ENCODE results near the gene FAM32A.

FAM32A gene

DNA sequence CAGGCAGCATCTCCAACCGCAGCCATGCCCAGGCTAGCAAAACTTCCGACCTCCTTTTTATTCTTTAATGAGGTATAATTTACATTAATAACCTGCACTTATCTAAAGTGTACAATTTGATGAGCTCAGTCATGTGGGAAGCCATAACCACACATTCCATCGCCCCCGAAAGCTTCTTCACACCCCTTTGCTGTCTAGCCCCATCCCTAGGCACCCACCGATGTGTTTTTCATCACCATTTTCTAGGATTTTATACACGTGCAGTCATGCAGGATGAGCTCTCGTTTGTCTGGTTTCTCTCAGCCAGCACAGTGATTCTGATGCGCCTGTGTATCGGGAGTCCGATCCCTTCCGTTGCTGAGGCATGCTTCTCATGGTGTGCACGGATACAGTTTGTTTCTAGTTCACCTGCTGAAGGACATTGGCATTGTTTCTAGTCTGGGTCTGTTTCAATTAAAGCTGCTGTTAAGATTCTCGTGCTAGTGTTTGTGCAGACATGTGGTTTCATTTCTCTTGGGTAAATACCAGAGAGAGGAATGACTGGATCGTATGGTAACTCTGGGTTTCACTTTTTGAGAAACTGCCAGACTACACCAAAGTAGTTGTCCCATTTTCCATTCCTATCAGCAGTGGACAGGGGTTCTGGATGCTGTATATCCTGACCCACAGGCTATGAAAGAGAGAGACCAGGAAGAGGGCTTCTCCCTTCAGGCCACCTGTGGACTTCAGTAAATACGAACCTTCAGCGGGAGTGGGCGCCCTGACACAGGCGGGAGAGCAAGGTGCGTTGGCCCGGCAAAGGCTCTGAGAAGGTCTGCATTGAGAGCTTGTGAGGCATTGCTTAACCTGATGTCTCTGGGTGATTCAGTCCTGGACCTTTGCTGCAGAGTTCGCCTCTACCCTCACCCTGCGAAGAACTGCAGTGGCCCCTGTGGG is 17.4 kb downstream of the FAM32A start:
- no peak for DNase-seq

GRCh38 chr19:16203256-16204004 is 18.2 kb downstream of the FAM32A start:
- no peak for DNase-seq

DNA sequence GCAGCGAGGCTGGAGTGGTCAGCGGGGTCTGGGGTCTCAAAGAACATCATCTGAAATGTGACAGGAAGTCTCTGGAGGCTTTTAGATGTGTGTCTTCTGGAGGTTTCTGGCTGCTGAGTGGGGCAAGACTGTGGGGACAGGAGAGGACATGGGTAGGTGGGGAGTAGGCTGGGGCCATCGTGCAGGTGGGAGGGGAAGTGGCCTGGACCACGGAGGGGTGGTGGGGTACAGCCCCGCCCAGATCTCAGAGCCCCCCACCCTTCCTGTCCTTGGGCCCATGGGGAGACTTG is 18.7 kb downstream of the FAM32A start:
- no peak for DNase-seq

DNA sequence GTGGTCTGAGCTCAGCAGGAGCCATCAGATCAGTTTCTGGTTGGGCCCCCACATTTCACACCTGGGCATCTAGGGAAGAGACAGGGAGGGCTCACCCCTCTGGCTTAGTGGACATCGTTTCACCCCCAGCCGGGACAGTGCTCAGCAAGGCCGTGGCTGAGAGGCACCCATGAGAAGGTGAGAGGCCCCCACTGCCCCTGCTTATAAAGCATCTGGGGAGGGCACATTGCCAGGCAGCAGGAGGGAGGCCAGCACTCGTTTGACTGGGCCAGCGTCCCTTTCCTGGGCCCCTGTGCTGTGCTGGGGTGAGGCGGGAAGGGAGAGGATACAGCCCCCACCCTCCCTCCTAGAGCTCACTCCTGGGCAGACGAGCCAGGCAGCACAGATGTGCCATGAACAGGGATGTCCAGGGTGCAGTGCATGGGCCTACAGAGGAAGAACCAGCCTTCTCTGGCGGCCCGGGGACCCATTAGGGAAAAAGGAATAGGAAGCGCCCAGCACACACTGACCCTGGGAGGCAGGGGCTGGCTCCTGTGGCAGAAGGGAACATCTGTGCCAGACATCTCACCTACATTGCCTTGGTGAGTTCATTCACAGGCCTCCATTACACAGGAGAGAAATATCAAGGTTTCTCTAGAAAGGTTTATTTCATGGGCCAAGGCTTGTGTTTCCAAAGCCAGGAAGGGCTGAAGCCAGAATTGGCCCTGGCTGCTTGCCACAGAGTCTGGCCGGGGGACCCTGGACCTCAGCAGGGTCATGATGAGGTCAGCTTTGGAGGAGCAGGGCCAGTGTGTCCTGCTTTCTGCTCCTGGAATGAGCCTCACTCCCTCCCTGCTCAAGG is 20.2 kb downstream of the FAM32A start:
- DNase-seq: no peak

DNA sequence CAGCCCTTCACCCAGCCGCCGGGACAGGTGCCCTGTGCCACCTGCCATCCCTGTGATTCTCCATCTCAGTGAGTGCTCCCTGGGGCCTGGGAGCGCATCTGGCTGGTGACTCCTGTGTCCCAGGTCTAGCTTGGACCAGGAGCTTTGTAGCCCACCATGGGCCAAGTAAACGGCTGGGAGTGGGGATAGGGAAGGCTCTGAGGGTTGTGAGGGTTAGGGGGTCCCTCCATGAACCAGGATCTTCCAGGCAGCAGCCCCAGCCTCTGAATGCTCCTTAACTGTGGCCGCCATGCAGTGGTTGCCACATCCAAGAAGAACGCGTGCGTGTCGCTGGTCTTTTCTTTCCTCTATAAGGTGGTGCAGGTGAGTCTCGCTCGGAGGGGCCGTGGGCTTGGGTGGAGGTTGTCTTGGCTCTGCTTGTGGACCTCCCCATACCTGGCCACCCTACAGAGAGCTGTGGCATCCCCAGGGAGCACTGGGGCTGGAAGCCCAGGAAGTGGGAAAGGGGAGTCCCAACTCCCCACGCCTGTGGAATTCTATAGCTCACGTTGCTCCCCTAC is 20.9 kb downstream of the FAM32A start:
- no peak for DNase-seq

DNA sequence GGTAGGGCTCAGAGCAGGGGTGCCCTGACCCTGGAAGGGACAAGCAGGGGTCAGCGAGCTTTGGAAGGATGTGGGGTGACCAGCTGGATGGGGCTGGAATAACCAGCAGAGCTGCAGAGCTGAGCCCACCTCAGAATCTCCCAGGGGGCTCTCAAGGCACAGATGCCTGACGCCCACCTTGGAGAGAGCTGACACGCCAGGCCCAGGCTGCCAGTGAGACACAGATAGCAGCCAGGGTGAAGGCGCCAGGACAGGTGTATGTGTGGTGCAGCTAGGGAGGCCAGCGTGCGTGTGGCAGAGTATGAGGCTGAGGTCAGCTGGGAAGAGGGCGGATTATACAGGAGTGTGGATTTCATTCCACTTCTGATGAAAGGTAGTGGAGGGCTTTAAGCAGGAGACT is 21.4 kb downstream of the FAM32A start:
- DNase-seq: no peak

GRCh38 chr19:16207063-16207462 is 21.9 kb downstream of the FAM32A start:
- DNase-seq: no peak

- no peak for DNase-seq
Observed at GRCh38 chr19:16207490-16208025, 22.3 kb downstream of the FAM32A start.

DNA sequence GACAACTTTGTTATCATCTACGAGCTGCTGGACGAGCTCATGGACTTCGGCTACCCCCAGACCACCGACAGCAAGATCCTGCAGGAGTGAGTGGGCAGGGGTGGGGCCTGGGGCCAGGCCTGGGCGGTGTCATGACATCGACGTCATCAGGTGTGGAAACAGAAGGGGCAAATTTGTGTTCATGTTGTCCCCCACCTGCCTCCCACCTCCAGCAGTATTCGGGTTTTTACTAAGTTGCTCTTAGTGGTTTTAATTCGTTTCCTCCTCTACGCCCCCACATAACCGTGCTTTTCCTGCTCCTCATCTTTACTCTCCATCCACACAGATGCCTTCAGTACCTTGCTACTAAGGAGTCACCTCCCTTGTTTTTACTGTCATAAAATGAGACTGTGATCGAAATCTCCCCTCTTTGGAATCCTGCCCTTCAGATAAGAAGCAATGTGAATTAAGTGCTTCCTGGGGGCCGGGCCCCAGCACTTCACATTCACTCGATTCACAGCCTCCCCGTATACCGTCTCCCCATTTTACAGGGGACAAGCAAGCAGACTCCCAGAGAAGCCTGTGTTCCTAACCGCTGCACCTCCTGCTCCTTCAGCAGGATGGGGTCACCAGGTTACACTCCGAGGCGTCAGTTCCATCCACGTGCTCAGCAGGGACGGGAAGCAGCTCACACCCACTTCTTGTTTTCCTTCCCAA is 23.0 kb downstream of the FAM32A start:
- no peak for DNase-seq

DNA sequence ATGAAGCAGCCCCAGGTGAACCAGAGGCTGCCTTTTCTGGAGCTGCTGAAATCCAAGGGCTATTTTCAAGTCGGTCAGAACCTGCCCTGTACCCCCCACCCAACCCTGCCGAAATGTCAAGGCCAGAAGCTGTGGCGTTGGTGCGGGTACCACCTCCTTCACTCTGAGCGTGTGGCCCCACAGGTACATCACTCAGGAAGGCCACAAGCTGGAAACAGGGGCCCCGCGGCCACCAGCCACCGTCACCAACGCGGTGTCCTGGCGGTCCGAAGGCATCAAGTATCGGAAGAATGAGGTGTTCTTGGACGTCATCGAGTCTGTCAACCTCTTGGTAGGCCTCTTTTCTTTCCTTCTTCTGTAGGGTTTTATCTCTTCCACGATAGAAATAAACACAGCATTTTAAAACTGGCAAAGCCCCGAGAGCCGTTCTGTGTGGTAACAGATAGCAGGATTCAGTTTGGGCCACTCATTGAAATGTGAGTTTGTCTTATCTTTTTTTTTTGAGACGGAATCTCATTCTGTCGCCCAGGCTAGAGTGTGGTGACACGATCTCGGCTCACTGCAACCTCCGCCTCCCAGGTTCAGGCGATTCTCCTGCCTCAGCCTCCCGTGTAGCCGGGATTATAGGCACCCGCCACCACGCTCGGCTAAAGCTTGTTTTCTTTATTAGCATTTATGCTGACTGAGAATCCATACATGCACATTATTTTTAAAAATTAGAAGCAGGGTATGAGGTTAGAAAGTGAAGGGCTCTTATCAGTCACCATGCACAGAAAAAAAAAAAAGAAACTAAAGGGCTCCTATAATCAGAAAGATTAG is 23.8 kb downstream of the FAM32A start:
- no peak for DNase-seq

DNA sequence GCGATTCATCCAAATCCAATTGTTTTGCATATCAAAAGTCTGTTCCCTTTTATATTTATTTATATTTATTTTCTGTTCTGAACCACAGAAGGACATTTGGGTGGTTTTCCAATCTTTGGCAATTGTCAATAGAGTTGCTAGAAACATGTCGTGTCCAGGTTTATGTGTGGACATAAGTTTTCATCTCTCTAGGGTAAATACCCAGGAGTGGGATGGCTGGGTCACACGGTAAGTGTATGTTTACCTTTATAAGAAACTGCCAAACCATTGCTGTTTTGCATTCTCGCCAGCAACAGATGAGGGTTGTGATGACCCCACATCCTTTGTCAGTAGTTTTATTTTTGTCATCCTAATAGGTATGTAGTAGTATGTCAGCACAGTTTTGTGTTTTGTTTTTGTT is 25.0 kb downstream of the FAM32A start:
- DNase-seq: no peak

DNA sequence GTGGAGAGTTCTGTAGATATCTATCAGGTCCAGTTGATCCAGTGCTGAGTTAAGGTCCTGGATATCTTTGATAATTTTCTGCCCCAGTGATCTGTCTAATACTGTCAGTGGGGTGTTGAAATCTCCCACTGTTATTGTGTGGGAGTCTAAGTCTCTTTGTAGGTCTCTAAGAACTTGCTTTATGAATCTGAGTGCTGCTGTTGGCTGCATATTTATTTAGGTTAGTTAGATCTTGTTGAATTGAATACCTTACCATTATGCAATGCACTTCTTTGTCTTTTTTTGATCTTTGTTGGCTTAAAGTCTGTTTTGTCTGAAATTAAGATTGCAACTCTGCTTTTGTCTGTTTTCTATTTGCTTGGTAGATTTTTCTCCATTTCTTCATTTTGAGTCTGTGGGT is 27.9 kb downstream of the FAM32A start:
- no peak for DNase-seq

DNA sequence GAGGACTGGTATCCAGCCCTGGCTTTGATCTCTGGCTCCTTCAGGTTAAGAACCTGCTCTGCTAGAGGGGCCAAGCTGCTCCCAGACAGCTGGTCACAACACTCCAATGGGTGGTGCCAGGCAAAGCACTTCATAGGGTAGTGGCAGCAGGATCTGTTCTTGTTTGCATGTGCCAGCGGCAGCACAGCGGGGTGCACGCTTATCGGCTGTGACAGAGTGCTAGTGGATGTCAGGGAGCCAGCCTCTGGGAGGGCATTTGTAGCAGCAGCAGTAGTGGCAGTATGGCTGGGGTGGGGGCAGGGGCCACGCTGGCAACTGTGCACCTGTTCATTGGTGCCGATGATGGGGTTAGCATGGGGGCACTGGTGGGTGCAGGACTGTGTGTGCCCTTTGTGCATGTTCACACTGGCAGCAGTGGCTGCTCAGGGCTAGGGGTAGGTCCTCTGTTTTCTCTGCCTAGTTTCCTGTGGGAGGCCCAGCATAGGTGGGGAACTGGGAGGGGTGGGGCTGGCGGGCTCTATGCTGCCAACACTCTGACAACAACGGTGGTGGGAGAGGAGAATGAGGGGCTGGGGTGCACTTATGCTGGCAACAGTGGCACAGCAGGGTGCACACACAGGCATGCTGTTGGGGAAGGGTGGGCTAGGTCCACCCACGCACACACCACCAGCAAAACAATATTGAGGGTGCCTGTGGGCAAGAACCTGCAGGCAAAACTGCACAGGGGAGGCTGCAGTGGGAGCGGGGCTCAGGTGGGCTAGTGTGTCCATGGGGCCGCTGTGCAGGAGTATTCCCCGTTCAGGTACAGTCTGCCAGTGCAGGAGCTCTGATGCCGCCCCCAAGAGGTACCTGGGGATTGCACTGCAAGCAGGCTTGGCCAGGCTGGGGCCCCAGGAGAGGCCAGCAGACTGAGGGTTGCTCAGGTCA is 31.8 kb downstream of the FAM32A start:
- DNase-seq: no peak

DNA sequence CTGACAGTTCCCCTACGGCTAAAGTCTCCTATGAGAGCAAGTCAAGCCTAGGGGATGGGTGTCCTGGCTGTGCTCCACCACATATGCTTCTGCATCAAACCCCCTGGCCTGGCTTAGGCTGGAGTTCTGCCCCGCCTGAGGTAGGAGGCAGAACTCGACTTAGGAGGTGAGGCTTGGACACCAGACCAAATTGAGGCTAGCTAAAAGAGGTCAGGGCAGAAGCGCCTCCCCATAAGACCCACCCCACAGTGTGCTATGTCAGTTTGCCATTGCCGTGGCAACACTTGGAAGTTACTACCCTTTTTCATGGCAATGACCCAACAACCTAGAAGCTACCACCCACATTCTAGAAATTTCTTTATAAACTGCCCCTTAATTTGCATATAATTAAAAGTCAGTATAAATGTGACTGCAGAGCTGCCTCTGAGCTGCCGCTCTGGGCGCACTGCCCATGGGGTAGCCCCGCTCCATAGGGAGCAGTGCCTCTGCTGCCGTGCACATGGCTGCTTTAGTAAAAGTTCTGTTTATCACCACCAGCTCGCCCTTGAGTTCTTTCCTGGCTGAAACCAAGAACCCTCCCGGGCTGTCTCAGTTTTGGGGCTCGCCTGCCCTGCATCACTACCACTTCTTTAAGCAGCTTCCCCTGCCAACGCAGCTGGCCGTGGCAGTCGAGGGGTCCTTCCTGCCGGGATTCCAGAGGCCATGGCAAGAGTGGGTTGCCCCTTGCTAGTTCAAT is 32.7 kb downstream of the FAM32A start:
- DNase-seq: no peak

DNA sequence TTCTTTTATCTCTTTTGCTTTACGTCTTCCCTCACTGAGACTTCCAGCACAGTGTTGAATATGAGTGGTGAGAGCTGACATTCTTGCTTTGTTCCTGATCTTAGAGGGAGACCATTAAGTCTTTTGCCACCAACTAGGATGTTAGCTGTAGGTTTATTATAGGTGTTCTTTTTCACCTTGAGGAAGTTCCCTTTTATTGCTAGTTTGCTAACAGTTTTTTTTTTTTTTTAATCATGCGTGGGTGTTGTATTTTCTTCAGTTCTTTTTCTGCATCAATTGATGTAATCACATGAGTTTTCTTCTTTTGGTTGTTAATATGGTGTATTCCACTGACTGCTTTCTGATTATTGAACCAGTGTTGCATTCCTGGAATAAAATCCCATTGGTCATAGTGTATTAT is 33.6 kb downstream of the FAM32A start:
- DNase-seq: no peak

GRCh38 chr19:16222806-16223205 is 37.6 kb downstream of the FAM32A start:
- DNase-seq: no peak

GRCh38 chr19:16223746-16224145 is 38.5 kb downstream of the FAM32A start:
- no peak for DNase-seq

GRCh38 chr19:16224293-16225045 is 39.3 kb downstream of the FAM32A start:
- no peak for DNase-seq

All from T-helper 1 cell (primary cell).